ENCODE results near the gene TMEM45B. TPM values are rescaled to one million over a fixed set of nuclear protein-coding genes. Genes with fewer than 3 reads are reported as not detected.

The TMEM45B gene
- total and polyA plus RNA-seq, 2 of the 13 experiments (the other 11 are each of a cell fraction or from before 2014, with no cell fraction given), result 29.1 to 181 TPM

GRCh38 chr11:129815596-129816461 is at the start of gene TMEM45B (continued):
- TF ChIP-seq ZBTB39 (CRISPR knock-in tag; IDR thresholded peaks at IDR 0.05), result no peak
- no peak for TF ChIP-seq ZNF124 (CRISPR knock-in tag; IDR thresholded peaks at IDR 0.05)
- TF ChIP-seq ZBTB49 (CRISPR knock-in tag; IDR thresholded peaks at IDR 0.05; ENCODE audit: borderline replicate concordance), result no peak
- no peak for TF ChIP-seq ZNF512B (CRISPR knock-in tag; IDR thresholded peaks at IDR 0.05; ENCODE audit: borderline replicate concordance)
- peak; percentile 50; the same call in 1 of the 2 replicates for TF ChIP-seq ZNF362 (CRISPR knock-in tag; IDR thresholded peaks at IDR 0.05; ENCODE audit: borderline replicate concordance)
- no peak for TF ChIP-seq BATF2 (CRISPR knock-in tag; IDR thresholded peaks at IDR 0.05)
- no peak for TF ChIP-seq ZNF253 (CRISPR knock-in tag; IDR thresholded peaks at IDR 0.05; ENCODE audit: borderline replicate concordance)
- peak; percentile 75; the same call in 1 of the 2 replicates for TF ChIP-seq ATF7-NPFF (CRISPR knock-in tag; IDR thresholded peaks at IDR 0.05; ENCODE audit: low read depth)
- no peak for TF ChIP-seq ZNF740 (CRISPR knock-in tag; IDR thresholded peaks at IDR 0.05)
- TF ChIP-seq ZNF550 (CRISPR knock-in tag; IDR thresholded peaks at IDR 0.05; ENCODE audit: borderline replicate concordance), result no peak
- no peak; the same call in 1 of the 2 replicates for TF ChIP-seq MEIS1 (CRISPR knock-in tag; IDR thresholded peaks at IDR 0.05; ENCODE audit: borderline replicate concordance)
- no peak for TF ChIP-seq PHB2 (IDR thresholded peaks at IDR 0.05; ENCODE audit: partially characterized antibody)
- TF ChIP-seq ZNF615 (CRISPR knock-in tag; IDR thresholded peaks at IDR 0.05; ENCODE audit: borderline replicate concordance), result no peak
- TF ChIP-seq ZNF709 (CRISPR knock-in tag; IDR thresholded peaks at IDR 0.05), result peak; percentile 50; the same call in 1 of the 2 replicates
- no peak for TF ChIP-seq FOXP4 (CRISPR knock-in tag; IDR thresholded peaks at IDR 0.05)
